ENCODE data around the gene ASGR2.

GRCh38 chr17:7080456-7081041 is 34.1 kb downstream of the ASGR2 start:
- no peak for TF ChIP-seq POLR2A (IDR thresholded peaks at IDR 0.05)
- TF ChIP-seq, protein P1, sequence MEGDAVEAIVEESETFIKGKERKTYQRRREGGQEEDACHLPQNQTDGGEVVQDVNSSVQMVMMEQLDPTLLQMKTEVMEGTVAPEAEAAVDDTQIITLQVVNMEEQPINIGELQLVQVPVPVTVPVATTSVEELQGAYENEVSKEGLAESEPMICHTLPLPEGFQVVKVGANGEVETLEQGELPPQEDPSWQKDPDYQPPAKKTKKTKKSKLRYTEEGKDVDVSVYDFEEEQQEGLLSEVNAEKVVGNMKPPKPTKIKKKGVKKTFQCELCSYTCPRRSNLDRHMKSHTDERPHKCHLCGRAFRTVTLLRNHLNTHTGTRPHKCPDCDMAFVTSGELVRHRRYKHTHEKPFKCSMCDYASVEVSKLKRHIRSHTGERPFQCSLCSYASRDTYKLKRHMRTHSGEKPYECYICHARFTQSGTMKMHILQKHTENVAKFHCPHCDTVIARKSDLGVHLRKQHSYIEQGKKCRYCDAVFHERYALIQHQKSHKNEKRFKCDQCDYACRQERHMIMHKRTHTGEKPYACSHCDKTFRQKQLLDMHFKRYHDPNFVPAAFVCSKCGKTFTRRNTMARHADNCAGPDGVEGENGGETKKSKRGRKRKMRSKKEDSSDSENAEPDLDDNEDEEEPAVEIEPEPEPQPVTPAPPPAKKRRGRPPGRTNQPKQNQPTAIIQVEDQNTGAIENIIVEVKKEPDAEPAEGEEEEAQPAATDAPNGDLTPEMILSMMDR (IDR thresholded peaks at IDR 0.05): no peak

Measured in ovary (tissue), 3 donors.